CD8-positive, alpha-beta memory T cell (primary cell): ENCODE results near the gene CSNK1E. TPM values are rescaled to one million over a fixed set of nuclear protein-coding genes. Genes with fewer than 3 reads are reported as not detected.

Experiments used
- CTCF ChIA-PET: fragments of 350-600 bp; sonication (Branson Sonifier 250); formaldehyde crosslinking; loops from one replicate; lab custom pipeline; 2021; ENCODE audit warnings: antibody characterized with exemption; lab: Charles Lee
- POLR2A ChIA-PET: fragments of 350-600 bp; sonication (Branson Sonifier 250); formaldehyde crosslinking; loops from one replicate; lab custom pipeline; 2021; ENCODE audit warnings: antibody characterized with exemption; lab: Charles Lee
- DNase-seq, 5 donors: peaks; one replicate each; pipeline versions ENCODE4 v3.0.0 to v3.0.0-alpha.2; 2020 to 2022; ENCODE audit warnings: mixed read lengths in 1 of 5
- H3K27ac ChIP-seq: one replicate; pipeline ENCODE4 v1.7.0; 2013; ENCODE audit warnings: low read depth, mild to moderate bottlenecking, low read length, moderate library complexity
- H3K27me3 ChIP-seq: 2 replicates; pipeline ENCODE4 v1.7.0; 2013; ENCODE audit warnings: low read length, mild to moderate bottlenecking; ENCODE audit not compliant: insufficient read depth, poor library complexity, severe bottlenecking
- H3K36me3 ChIP-seq: 2 replicates; pipeline ENCODE4 v1.7.0; 2013; ENCODE audit warnings: mild to moderate bottlenecking, low read length, moderate library complexity; ENCODE audit not compliant: insufficient read depth
- H3K4me1 ChIP-seq: 2 replicates; pipeline ENCODE4 v1.7.0; 2013; ENCODE audit warnings: mild to moderate bottlenecking, low read length, moderate library complexity; ENCODE audit not compliant: insufficient read depth
- H3K4me3 ChIP-seq: 2 replicates; pipeline ENCODE4 v1.7.0; 2013; ENCODE audit warnings: mild to moderate bottlenecking, low read length
- H3K9me3 ChIP-seq: 2 replicates; pipeline ENCODE4 v1.7.0; 2013; ENCODE audit warnings: mild to moderate bottlenecking, low read length
- H3K27ac Mint-ChIP-seq, 8 donors: one replicate each; pipeline ENCODE4 v1.8.0; 2020 to 2021; ENCODE audit warnings: mixed read lengths in 8 of 8, mild to moderate bottlenecking in 6 of 8, inconsistent platforms in 3 of 8, moderate library complexity in 3 of 8
- H3K27me3 Mint-ChIP-seq, 2 donors: one replicate each; pipeline ENCODE4 v1.8.0; 2020 to 2021; ENCODE audit warnings: mixed read lengths in 2 of 2, mild to moderate bottlenecking in 1 of 2, moderate library complexity in 1 of 2
- H3K36me3 Mint-ChIP-seq, 3 donors: one replicate each; pipeline ENCODE4 v1.8.0; 2020 to 2021; ENCODE audit warnings: mixed read lengths in 3 of 3, inconsistent platforms in 1 of 3, mild to moderate bottlenecking in 1 of 3
- H3K4me1 Mint-ChIP-seq, 3 donors: one replicate each; pipeline ENCODE4 v1.8.0; 2020 to 2021; ENCODE audit warnings: mixed read lengths in 3 of 3, inconsistent platforms in 1 of 3, mild to moderate bottlenecking in 1 of 3
- H3K4me3 Mint-ChIP-seq, 7 donors: one replicate each; pipeline ENCODE4 v1.8.0; 2020 to 2021; ENCODE audit warnings: mixed read lengths in 7 of 7, mild to moderate bottlenecking in 6 of 7, moderate library complexity in 4 of 7, inconsistent platforms in 2 of 7
- H3K9me3 Mint-ChIP-seq, 5 donors: one replicate each; pipeline ENCODE4 v1.8.0; 2020 to 2022; ENCODE audit warnings: mixed read lengths in 5 of 5, mild to moderate bottlenecking in 3 of 5, moderate library complexity in 2 of 5, inconsistent platforms in 1 of 5
- polyA plus RNA-seq: library from polyadenylated mRNA; unstranded; fragments of 300-500 nt; fragmentation: Illumina TruSeq; gene quantifications from one replicate; pipeline ENCODE4 v1.2.3, GENCODE V29; 2021
- total RNA-seq, 2 experiments: library from RNA; stranded (reverse); gene quantifications; one replicate each; pipeline ENCODE4 v1.2.3, GENCODE V29; 2021

Gene CSNK1E
- total and polyA plus RNA-seq, 3 experiments from 2014 or later, result 14.1 to 105 (median 102) TPM

DNA sequence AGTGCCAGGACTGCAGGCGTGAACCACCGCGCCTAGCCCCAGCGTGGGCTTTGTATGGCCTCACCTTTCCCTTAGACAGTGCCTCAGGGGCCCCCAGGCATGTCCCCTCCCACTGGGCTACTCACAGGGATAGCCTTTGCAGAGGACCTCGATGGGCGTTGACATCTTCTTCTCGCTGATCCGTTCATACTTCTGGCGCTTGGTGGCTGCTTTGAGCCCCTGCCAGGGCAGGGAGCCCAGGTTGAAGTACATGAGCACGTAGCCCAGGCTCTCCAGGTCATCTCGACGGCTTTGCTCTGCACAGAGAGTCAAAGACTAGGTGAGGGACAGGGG lies 17.5 kb downstream of the CSNK1E start:
- Mint-ChIP-seq H3K9me3 (no peaks in the 10 kb centered on the region), H3K4me3 (no peak overlapping the region), H3K27ac (no peak overlapping the region), H3K27me3 (no peaks in the 10 kb centered on the region), H3K4me1 (peaks cover 7 to 11% (median 8%) of the 10 kb centered on the region in 3 donors), H3K36me3 (peaks cover 5 to 83% (median 13%) of the 10 kb centered on the region in 3 donors)
- POLR2A ChIA-PET, result no interaction called here
- DNase-seq, result no peak
- Histone ChIP-seq H3K27me3 (no peaks in the 10 kb centered on the region), H3K4me3 (no peak overlapping the region), H3K4me1 (no peaks in the 10 kb centered on the region), H3K9me3 (no peaks in the 10 kb centered on the region), H3K36me3 (peaks cover 37% of the 10 kb centered on the region), H3K27ac (no peak overlapping the region)
- CTCF ChIA-PET, result no interaction called here

DNA sequence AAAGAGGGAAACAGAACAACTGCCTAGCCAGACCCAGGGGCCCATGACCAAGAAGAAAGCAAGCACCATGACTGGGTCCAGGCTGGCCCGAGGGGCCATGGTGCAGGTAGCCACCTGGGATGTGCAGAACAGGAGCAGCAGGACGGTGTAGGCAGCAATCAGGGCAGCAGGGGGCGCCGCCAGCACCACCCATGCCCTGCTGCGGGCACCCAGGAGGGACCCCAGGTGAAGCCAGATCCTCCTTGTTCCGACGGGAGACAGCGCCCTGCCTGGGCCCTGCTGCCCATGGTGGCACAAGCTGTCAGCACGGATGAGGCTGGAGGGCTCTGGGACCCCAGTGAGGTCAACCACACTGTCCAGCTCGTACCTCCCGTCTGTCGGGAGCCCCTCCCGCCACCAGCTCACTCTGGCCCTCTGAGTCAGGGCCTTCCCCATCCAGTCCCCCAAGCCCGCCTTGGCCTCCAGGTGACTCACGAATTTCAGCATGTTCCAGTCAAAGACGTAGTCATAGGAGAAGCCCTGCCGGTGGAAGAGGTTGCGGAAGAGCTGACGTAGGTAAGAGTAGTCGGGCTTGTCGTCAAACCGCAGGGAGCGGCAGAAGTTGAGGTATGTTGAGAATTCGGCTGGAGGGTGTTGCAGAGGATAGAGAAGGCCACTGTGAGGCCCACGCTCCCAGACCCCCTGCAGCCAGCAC lies 18.8 kb downstream of the CSNK1E start:
- Mint-ChIP-seq H3K27ac (no peak overlapping the region), H3K4me1 (peaks cover 0 to 3% (median 0%) of the 10 kb centered on the region in 3 donors), H3K9me3 (no peaks in the 10 kb centered on the region), H3K36me3 (peaks cover 5 to 81% (median 13%) of the 10 kb centered on the region in 3 donors), H3K27me3 (no peaks in the 10 kb centered on the region), H3K4me3 (no peak overlapping the region)
- Histone ChIP-seq H3K4me1 (no peaks in the 10 kb centered on the region), H3K27me3 (no peaks in the 10 kb centered on the region), H3K27ac (no peak overlapping the region), H3K36me3 (peaks cover 37% of the 10 kb centered on the region), H3K4me3 (no peak overlapping the region), H3K9me3 (no peaks in the 10 kb centered on the region)
- peak in 3 of 5 donors; percentile 18 to 42 (median 26) for DNase-seq
- ChIA-PET CTCF (interaction anchor here (1.4 kb wide), 1 partner anchor 14 kb away, joined by 4 read pairs; no protein-coding TSS in a partner anchor), POLR2A (no interaction called here)

DNA sequence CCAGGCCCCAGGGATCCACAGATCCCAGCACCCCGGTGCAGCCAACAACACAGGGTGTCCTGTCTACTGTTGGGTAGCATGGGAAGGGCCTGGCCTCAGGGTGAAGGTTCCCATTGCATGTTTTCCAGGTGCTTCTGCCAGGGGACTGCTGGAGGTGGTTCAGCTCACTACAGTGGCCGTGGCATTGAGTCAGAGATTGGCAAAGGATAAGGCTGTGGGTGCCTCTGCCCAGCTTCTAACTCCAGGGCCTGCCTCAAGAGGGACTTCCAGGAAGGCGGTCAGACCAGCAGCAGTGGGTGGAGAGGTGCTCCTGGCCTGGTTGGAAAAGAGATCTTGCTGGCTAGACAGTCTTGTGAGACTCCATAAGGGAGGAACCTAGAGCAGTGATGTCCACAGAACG lies 20.9 kb downstream of the CSNK1E start:
- Histone ChIP-seq H3K27me3 (no peaks in the 10 kb centered on the region), H3K4me3 (no peak overlapping the region), H3K27ac (no peak overlapping the region), H3K9me3 (no peaks in the 10 kb centered on the region), H3K4me1 (no peaks in the 10 kb centered on the region), H3K36me3 (peaks cover 31% of the 10 kb centered on the region)
- Mint-ChIP-seq H3K4me1 (peaks cover 0 to 3% (median 0%) of the 10 kb centered on the region in 3 donors), H3K27me3 (no peaks in the 10 kb centered on the region), H3K27ac (no peak overlapping the region), H3K36me3 (peaks cover 5 to 78% (median 8%) of the 10 kb centered on the region in 3 donors), H3K9me3 (no peaks in the 10 kb centered on the region), H3K4me3 (no peak overlapping the region)
- CTCF ChIA-PET, result no interaction called here
- POLR2A ChIA-PET, result no interaction called here
- no peak for DNase-seq

DNA sequence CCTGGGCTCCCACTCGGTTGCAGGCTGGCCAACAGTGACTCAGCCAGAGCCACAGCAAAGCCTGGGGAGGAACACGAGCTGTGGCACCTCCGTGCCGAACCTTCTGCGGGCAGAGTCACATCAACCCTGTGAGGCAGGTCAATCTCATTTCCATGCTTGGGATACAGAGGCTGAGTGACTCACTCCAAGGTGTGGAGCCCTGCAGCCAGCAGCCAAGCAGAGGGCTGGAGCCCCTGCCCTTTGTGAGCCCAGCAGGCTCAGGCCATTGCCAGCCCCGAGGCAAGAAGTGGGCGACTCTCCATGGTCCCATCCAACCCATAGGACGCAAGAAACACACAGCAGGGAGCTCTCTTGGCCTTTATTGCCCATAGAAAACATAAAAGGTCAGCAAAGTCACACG lies 21.4 kb downstream of the CSNK1E start:
- H3K4me1 Mint-ChIP-seq, result peaks cover 0 to under 1% (median 0%) of the 10 kb centered on the region in 3 donors
- no peaks in the 10 kb centered on the region for H3K9me3 Mint-ChIP-seq

DNA sequence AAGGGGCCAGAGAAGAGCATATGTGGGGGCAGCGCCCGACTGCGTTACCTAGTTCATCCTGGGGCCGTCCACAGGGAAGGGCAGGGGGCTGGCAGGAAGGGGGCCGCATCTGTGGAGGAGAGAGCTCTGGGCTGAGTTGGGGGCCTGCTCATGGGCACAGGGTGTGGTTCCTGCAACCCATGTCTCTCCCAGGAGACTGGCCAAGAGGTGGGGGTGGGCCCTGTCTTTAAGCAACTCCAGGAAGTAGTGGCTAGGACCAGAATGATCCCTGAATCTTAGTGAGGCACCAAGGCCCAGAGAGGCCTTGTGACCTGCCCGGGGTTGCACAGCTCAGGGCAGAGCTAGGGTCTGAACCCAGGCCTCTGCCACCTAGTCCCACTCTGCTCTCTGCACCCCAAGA lies 21.9 kb downstream of the CSNK1E start:
- H3K36me3 Mint-ChIP-seq, result peaks cover 0 to 73% (median 3%) of the 10 kb centered on the region in 3 donors
- Histone ChIP-seq H3K27ac (no peak overlapping the region), H3K36me3 (peaks cover 23% of the 10 kb centered on the region), H3K4me3 (no peak overlapping the region), H3K4me1 (no peaks in the 10 kb centered on the region), H3K27me3 (no peaks in the 10 kb centered on the region), H3K9me3 (no peaks in the 10 kb centered on the region)
- DNase-seq, result no peak
- no peaks in the 10 kb centered on the region for H3K9me3 Mint-ChIP-seq
- CTCF ChIA-PET, result no interaction called here
- no peak overlapping the region for H3K4me3 Mint-ChIP-seq
- no peaks in the 10 kb centered on the region for H3K27me3 Mint-ChIP-seq
- POLR2A ChIA-PET, result no interaction called here
- peak overlapping the region in 1 of 8 donors; percentile 38 for H3K27ac Mint-ChIP-seq
- no peaks in the 10 kb centered on the region for H3K4me1 Mint-ChIP-seq

More for the DNA sequence above, 21.4 kb downstream of the CSNK1E start:
- POLR2A ChIA-PET, result no interaction called here
- H3K36me3 ChIP-seq, result peaks cover 28% of the 10 kb centered on the region
- H3K9me3 ChIP-seq, result no peaks in the 10 kb centered on the region
- no peak overlapping the region for H3K4me3 ChIP-seq
- Mint-ChIP-seq H3K27ac (peak overlapping the region in 1 of 8 donors; percentile 38), H3K27me3 (no peaks in the 10 kb centered on the region), H3K4me3 (no peak overlapping the region), H3K36me3 (peaks cover 1 to 78% (median 5%) of the 10 kb centered on the region in 3 donors)
- DNase-seq, result no peak
- CTCF ChIA-PET, result no interaction called here
- H3K27ac ChIP-seq, result no peak overlapping the region
- H3K27me3 ChIP-seq, result no peaks in the 10 kb centered on the region
- H3K4me1 ChIP-seq, result no peaks in the 10 kb centered on the region

DNA sequence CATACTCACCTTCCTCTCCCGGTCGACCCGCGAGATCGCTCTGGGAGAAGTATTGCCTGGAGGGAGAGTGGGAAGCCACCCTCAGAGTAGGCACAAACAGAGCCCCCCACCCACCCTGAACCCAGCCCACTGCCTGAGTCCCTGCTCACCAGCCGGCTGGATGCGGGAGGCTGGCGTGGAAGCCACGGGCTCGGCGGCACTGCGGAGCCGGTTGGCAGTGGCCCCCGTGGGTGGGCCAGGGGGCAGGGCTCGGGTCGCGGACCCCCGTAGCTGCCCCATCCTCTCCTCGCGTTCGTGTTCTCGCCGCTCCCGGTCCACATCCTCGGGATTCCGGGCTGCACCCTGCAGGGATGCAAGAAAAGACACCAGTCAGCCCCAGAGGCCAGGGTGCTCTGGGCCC lies 23.0 kb downstream of the CSNK1E start:
- ChIA-PET CTCF (no interaction called here), POLR2A (no interaction called here)
- Mint-ChIP-seq H3K4me1 (no peaks in the 10 kb centered on the region), H3K27ac (no peak overlapping the region), H3K36me3 (peaks cover 0 to 62% (median 3%) of the 10 kb centered on the region in 3 donors), H3K4me3 (no peak overlapping the region), H3K27me3 (no peaks in the 10 kb centered on the region), H3K9me3 (no peaks in the 10 kb centered on the region)
- Histone ChIP-seq H3K4me3 (no peak overlapping the region), H3K9me3 (no peaks in the 10 kb centered on the region), H3K36me3 (peaks cover 19% of the 10 kb centered on the region), H3K27me3 (no peaks in the 10 kb centered on the region), H3K27ac (no peak overlapping the region), H3K4me1 (no peaks in the 10 kb centered on the region)
- DNase-seq, result no peak

DNA sequence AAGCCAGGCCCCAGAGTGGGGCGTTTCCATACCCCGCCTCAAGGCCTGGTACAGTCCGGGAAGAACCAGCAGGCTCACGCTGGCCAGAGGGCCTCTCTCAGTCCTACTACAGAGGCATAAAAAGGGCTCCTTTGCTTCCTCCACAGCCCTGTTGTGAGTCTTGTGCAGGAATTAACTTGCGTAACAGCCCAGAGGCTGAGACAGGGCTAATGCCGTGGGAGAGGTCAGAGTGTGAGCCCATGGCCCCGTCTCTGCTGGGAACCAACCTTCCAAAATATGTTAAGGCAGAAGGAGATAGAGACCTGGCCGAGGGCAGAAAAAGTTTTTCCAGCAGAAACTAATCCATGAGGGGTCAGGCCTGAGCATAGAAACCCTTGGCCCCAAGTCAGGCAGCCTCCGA lies 24.5 kb downstream of the CSNK1E start:
- ChIA-PET CTCF (no interaction called here), POLR2A (no interaction called here)
- Histone ChIP-seq H3K4me3 (no peak overlapping the region), H3K4me1 (no peaks in the 10 kb centered on the region), H3K36me3 (peaks cover 10% of the 10 kb centered on the region), H3K9me3 (no peaks in the 10 kb centered on the region), H3K27ac (no peak overlapping the region), H3K27me3 (no peaks in the 10 kb centered on the region)
- peak overlapping the region in 1 of 8 donors; percentile 42 for H3K27ac Mint-ChIP-seq
- H3K4me3 Mint-ChIP-seq, result peak overlapping the region in 1 of 7 donors; percentile 61
- H3K27me3 Mint-ChIP-seq, result no peaks in the 10 kb centered on the region
- H3K36me3 Mint-ChIP-seq, result peaks cover 0 to 54% (median 2%) of the 10 kb centered on the region in 3 donors
- no peaks in the 10 kb centered on the region for H3K9me3 Mint-ChIP-seq
- H3K4me1 Mint-ChIP-seq, result no peaks in the 10 kb centered on the region
- DNase-seq, result no peak

DNA sequence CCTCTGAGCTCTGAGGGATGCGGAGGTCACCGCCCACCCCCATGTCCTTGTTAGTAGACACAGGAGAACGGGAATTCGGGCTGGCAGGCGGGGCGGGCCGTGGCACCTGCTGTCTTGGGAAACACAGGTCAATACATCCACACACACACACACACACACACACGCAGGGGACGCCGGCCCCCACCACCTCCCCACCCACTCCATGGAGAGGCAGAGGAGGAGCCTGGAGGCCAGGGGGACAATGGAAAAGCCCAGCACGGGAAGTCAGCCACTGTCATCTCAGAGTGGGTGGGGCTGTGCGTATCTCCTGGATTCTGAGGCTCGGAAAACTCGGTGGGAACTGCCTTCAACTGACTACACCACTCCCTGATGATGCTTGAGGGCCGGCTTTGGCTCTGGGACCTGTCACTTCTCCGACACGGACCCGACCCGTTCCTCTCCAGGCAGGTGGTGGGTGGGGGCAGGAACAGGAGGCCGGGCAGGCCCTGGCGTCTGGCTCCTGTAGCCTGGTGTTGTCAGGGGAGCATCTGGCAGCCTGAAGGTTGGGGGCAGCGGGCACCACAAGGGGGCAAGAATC lies 25.9 kb downstream of the CSNK1E start:
- H3K4me1 Mint-ChIP-seq, result no peaks in the 10 kb centered on the region
- Histone ChIP-seq H3K27me3 (no peaks in the 10 kb centered on the region), H3K27ac (no peak overlapping the region), H3K4me1 (no peaks in the 10 kb centered on the region), H3K4me3 (no peak overlapping the region), H3K9me3 (no peaks in the 10 kb centered on the region), H3K36me3 (peaks cover 4% of the 10 kb centered on the region)
- H3K27ac Mint-ChIP-seq, result peak overlapping the region in 2 of 8 donors; percentile 55 to 93
- ChIA-PET POLR2A (no interaction called here), CTCF (interaction anchor here (0.7 kb wide), 1 partner anchor 25 kb away, joined by 3 read pairs; no protein-coding TSS in a partner anchor)
- H3K4me3 Mint-ChIP-seq, result no peak overlapping the region
- H3K27me3 Mint-ChIP-seq, result no peaks in the 10 kb centered on the region
- no peak for DNase-seq
- H3K36me3 Mint-ChIP-seq, result peaks cover 0 to 42% (median 2%) of the 10 kb centered on the region in 3 donors
- H3K9me3 Mint-ChIP-seq, result no peaks in the 10 kb centered on the region
